GM12892 (cell line): Measurements from ENCODE around the gene MIOX.

ENCODE experiments used
- POLR2A ChIP-seq: IDR thresholded peaks from 2 replicates; pipeline ENCODE4 v1.6.1; 2011; ENCODE audit warnings: low read depth, low read length, control low read depth
- POLR2AphosphoS5 ChIP-seq: IDR thresholded peaks from 2 replicates; pipeline ENCODE4 v1.6.1; 2011; ENCODE audit warnings: low read depth, low read length, control low read depth
- TAF1 ChIP-seq: IDR thresholded peaks from 2 replicates; pipeline ENCODE4 v1.6.1; 2011; ENCODE audit warnings: low read depth, mild to moderate bottlenecking, control low read depth, low read length, borderline replicate concordance

DNA sequence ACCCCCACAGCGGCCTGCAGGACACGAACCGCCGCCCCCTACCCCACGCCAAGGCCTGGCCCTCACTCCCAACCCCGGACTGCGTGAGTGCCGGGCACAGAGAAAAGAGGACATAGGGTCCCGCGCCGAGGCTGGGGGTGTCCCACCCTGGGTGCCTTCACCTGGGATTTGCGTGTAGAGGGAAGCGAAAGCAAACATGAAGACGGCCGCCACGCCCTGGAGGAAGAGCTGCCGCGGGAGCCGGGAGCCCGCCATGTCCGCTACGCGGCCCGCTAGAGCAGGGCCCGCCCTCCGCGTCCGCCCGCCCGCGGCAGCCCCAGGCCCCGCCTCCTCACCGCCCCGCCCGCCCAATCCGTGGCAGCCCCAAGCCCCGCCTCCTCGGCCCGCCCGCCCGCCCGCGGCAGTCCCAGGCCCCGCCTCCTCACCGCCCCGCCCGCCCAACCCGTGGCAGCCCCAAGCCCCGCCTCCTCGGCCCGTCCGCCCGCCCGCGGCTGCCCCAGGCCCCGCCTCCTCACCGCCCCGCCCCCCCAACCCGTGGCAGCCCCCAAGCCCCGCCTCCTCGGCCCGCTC, 20.8 kb downstream of the MIOX start, which contains the start of gene LMF2:
- TF ChIP-seq POLR2A (peak; percentile 54; the same call in 1 of the 2 replicates), TAF1 (peak; percentile 25; the same call in 1 of the 2 replicates), POLR2AphosphoS5 (0 out of 2 replicates have a peak, but pooled peaks have one; percentile 9)
